ENCODE data around the gene DRGX.

- TF ChIP-seq, protein P1, sequence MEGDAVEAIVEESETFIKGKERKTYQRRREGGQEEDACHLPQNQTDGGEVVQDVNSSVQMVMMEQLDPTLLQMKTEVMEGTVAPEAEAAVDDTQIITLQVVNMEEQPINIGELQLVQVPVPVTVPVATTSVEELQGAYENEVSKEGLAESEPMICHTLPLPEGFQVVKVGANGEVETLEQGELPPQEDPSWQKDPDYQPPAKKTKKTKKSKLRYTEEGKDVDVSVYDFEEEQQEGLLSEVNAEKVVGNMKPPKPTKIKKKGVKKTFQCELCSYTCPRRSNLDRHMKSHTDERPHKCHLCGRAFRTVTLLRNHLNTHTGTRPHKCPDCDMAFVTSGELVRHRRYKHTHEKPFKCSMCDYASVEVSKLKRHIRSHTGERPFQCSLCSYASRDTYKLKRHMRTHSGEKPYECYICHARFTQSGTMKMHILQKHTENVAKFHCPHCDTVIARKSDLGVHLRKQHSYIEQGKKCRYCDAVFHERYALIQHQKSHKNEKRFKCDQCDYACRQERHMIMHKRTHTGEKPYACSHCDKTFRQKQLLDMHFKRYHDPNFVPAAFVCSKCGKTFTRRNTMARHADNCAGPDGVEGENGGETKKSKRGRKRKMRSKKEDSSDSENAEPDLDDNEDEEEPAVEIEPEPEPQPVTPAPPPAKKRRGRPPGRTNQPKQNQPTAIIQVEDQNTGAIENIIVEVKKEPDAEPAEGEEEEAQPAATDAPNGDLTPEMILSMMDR (IDR thresholded peaks at IDR 0.05; ENCODE audit: poor library complexity) = no peak
- no peak for TF ChIP-seq EZH2 (IDR thresholded peaks at IDR 0.05; ENCODE audit: borderline replicate concordance)
These were observed 25.4 kb downstream of the DRGX start for GRCh38 chr10:49370326-49371100.
